Endothelial cell of umbilical vein (primary cell): ENCODE data around the gene CASKIN1.

Source experiments
- GATA2 ChIP-seq: IDR thresholded peaks from 2 replicates; pipeline ENCODE4 v1.7.0; 2011; ENCODE audit warnings: low read depth, mild to moderate bottlenecking, moderate library complexity, mixed read lengths, low read length; ENCODE audit not compliant: insufficient read length, insufficient read depth
- POLR2A ChIP-seq: IDR thresholded peaks from 2 replicates; pipeline ENCODE4 v1.6.1; 2012; ENCODE audit warnings: low read depth, mild to moderate bottlenecking, control low read depth, low read length
- TF ChIP-seq, protein P1 (sequence below), 2 donors: IDR thresholded peaks; 1 replicate in 1 of 2; 2 replicates in 1 of 2; pipeline ENCODE4 v1.5.1; 2011; ENCODE audit warnings: low read length in 2 of 2, mild to moderate bottlenecking in 2 of 2, moderate library complexity in 2 of 2, control low read depth in 1 of 2, inconsistent platforms in 1 of 2, low read depth in 1 of 2; ENCODE audit not compliant: insufficient read depth in 1 of 2; ENCODE audit errors: extremely low read depth in 1 of 2

- TF ChIP-seq, protein P1, sequence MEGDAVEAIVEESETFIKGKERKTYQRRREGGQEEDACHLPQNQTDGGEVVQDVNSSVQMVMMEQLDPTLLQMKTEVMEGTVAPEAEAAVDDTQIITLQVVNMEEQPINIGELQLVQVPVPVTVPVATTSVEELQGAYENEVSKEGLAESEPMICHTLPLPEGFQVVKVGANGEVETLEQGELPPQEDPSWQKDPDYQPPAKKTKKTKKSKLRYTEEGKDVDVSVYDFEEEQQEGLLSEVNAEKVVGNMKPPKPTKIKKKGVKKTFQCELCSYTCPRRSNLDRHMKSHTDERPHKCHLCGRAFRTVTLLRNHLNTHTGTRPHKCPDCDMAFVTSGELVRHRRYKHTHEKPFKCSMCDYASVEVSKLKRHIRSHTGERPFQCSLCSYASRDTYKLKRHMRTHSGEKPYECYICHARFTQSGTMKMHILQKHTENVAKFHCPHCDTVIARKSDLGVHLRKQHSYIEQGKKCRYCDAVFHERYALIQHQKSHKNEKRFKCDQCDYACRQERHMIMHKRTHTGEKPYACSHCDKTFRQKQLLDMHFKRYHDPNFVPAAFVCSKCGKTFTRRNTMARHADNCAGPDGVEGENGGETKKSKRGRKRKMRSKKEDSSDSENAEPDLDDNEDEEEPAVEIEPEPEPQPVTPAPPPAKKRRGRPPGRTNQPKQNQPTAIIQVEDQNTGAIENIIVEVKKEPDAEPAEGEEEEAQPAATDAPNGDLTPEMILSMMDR (IDR thresholded peaks at IDR 0.05; ENCODE audit: extremely low read depth in 1 of 2, insufficient read depth in 1 of 2, low read depth in 1 of 2, low read length in 2 of 2), result no peak
- no peak for TF ChIP-seq POLR2A
- no peak for TF ChIP-seq GATA2
These were observed 9.2 kb downstream of the CASKIN1 start for GRCh38 chr16:2187212-2187611.
